Brain microvascular endothelial cell (primary cell): Measurements from ENCODE around the gene GTF2B.
A peak's percentile ranks its signal among the peaks of the same experiment; 100 is the strongest.

Experiments used
- DNase-seq: peaks from one replicate; pipeline ENCODE4 v3.0.0-alpha.2; 2020
- H3K27ac ChIP-seq: fragments of 250-450 bp; sonication (Bioruptor Pico); 2 replicates; pipeline ENCODE4 v1.5.1; 2020; ENCODE audit warnings: mild to moderate bottlenecking, moderate library complexity
- H3K27me3 ChIP-seq: fragments of 250-450 bp; sonication (Bioruptor Pico); replicated peaks from 2 replicates; pipeline ENCODE4 v1.5.1; 2020; ENCODE audit warnings: mild to moderate bottlenecking
- H3K36me3 ChIP-seq: fragments of 250-450 bp; sonication (Bioruptor Pico); replicated peaks from 2 replicates; pipeline ENCODE4 v1.5.1; 2020; ENCODE audit warnings: mild to moderate bottlenecking
- H3K4me3 ChIP-seq: 2 replicates; pipeline ENCODE4 v1.5.1; 2011; ENCODE audit warnings: low read depth, mild to moderate bottlenecking, control low read depth, low read length, moderate library complexity
- in situ Hi-C: cut with HindIII; loops from 2 replicates; pipeline ENCODE4 v1.10.0; 2017; ENCODE audit warnings: low sequenced_read_pairs, low pct_ligation_motif_present
- TF ChIP-seq, protein P1 (sequence below): IDR thresholded peaks from 2 replicates; pipeline ENCODE4 v1.5.1; 2011; ENCODE audit warnings: low read depth, mild to moderate bottlenecking, moderate library complexity, low read length, control low read depth, inconsistent platforms; ENCODE audit errors: missing control alignments

Gene GTF2B

DNA sequence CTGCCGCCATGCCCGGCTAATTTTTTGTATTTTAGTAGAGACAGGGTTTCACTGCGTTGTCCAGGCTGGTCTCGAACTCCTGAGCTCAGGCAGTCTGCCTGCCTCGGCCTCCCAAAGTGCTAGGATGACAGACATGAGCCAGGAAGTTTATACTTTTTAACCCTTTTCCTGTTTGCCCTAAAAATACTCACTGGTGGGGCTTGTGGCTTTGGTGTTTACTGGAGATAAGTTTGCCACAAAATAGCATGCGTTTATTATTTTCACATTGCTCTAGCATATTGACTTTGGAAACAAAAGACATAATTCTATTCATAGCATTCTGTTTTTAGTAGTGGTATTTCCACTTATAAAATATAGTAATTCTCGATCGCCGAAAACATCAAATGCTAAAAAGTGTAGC, 19.8 kb upstream of the GTF2B start:
- H3K27ac ChIP-seq = no peak overlapping the region
- DNase-seq = no peak
- in situ Hi-C loops = no loop called here
- H3K27me3 ChIP-seq = no peaks in the 10 kb centered on the region
- no peak overlapping the region for H3K4me3 ChIP-seq
- no peaks in the 10 kb centered on the region for H3K36me3 ChIP-seq
- TF ChIP-seq, protein P1, sequence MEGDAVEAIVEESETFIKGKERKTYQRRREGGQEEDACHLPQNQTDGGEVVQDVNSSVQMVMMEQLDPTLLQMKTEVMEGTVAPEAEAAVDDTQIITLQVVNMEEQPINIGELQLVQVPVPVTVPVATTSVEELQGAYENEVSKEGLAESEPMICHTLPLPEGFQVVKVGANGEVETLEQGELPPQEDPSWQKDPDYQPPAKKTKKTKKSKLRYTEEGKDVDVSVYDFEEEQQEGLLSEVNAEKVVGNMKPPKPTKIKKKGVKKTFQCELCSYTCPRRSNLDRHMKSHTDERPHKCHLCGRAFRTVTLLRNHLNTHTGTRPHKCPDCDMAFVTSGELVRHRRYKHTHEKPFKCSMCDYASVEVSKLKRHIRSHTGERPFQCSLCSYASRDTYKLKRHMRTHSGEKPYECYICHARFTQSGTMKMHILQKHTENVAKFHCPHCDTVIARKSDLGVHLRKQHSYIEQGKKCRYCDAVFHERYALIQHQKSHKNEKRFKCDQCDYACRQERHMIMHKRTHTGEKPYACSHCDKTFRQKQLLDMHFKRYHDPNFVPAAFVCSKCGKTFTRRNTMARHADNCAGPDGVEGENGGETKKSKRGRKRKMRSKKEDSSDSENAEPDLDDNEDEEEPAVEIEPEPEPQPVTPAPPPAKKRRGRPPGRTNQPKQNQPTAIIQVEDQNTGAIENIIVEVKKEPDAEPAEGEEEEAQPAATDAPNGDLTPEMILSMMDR = no peak

DNA sequence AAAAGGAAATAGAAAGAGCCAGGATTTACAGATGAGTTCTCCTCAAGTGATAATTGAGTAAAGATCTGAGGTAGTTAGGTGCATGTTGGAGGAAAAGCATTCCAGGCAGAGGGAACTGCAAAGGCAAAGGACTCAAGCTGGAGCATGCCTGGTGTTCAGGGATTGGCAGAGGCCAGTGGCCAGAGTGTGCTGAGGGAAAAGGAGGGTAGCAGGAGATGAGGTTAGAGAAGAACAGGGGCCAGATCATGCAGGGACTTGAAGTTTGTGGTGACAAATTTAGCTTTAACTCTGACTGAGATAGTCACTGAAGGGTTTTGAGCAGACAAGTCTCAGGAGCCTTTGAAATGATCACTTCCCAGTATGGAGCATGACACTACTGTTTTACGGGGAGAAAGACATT, 19.0 kb upstream of the GTF2B start:
- in situ Hi-C loops = no loop called here
- H3K36me3 ChIP-seq = no peaks in the 10 kb centered on the region
- no peaks in the 10 kb centered on the region for H3K27me3 ChIP-seq
- no peak overlapping the region for H3K27ac ChIP-seq
- DNase-seq = no peak
- no peak overlapping the region for H3K4me3 ChIP-seq
- TF ChIP-seq, protein P1 = no peak

DNA sequence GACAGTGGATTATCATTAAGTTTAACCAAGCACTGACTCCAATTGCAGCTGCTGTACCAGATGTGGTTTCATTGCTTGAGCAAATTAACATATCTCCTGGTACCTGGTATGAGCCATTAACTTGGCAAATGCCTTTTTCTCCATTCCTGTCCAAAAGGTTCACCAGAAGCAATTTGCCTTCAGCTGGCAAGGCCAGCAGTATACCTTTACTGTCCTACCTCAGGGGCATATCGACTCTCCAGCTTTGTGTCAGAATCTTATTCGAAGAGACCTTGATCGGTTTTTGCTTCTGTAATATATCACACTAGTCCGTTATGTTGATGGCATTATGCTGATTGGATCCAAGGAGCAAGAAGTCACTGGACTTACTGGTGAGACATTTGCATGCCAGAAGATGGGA, 9.5 kb upstream of the GTF2B start:
- in situ Hi-C loops = no loop called here
- no peaks in the 10 kb centered on the region for H3K36me3 ChIP-seq
- TF ChIP-seq, protein P1 = no peak
- H3K27me3 ChIP-seq = no peaks in the 10 kb centered on the region
- H3K4me3 ChIP-seq = no peak overlapping the region
- DNase-seq = no peak
- H3K27ac ChIP-seq = no peak overlapping the region

DNA sequence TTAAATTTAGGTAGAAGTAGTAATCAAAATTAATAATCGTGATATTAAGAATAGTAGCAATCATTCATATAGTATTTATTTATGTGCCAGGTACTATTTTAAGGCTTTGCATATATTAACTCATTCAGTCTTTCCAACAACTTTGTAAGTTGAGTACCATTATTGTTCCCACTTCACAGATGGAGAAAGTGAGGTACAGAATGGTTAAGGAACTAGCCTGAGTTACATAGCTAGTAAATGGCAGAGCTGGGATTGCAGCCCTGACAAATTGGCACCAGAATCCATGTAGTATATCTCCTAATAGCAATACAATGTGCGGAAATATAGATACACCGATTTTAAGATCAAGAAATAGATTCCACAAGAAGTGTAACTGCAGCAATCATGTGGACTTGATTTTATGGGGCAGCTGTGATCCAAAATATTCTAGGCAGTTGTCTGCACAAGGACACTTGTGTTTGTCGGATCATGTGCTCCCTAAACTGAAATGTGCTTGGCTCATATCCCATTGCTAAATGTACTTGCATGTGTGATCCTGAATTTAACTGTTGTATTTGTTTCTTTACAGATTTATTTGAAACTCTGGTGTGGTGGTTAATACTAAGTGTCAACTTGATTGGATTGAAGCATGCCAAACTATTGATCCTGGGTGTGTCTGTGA, 5.8 kb upstream of the GTF2B start:
- Histone ChIP-seq H3K27me3 (no peaks in the 10 kb centered on the region), H3K27ac (no peak overlapping the region), H3K4me3 (no peak overlapping the region), H3K36me3 (no peaks in the 10 kb centered on the region)
- in situ Hi-C loops = no loop called here
- DNase-seq = no peak
- TF ChIP-seq, protein P1 = no peak

DNA sequence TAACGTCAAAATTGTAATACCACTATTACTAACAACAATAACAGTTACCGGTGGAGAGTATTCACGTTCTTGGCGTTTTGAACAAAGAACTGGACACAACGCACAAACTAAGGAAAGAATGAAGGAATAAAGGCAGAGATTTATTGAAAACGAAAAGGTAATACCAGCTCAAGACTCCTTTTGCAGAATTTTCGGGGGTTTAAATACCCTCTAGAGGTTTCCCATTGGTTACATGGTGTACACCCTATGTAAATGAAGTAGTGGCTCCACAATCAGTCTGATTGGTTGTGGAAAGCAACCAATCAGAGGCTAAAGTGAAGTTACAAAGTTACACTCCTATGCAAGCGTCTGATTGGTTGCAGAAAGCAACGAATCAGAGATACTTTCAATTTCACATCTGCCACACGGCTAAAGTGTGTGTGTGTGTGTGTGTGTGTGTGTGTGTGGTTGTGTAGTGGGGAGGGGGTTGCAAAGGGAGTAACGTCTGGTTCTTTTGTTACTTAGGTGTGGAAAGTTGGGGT, 1.1 kb upstream of the GTF2B start:
- in situ Hi-C loops = no loop called here
- Histone ChIP-seq H3K27me3 (no peaks in the 10 kb centered on the region), H3K27ac (no peak overlapping the region), H3K4me3 (no peak overlapping the region), H3K36me3 (no peaks in the 10 kb centered on the region)
- TF ChIP-seq, protein P1 = no peak
- peak; percentile 31 for DNase-seq

DNA sequence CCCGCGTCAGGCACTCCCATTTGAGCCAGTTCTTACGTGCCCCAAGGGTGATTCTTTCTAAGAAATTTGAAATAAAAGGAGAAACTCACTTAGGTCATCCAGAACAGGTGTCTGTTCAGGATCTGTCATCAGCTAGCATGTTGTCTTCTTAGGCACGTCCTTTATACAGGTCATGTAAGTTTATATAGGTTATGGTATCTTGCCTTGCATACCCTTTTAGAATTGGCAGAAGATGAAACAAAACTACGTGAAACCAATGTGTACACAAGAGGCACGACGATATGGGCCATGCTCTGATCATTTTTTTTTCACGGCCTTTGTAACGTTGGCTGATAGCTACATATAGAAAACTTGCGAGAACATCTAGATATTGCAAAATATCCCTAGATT, 579 bp upstream of the GTF2B start:
- Histone ChIP-seq H3K36me3 (peaks cover 2% of the 10 kb centered on the region), H3K27me3 (no peaks in the 10 kb centered on the region), H3K27ac (peak overlapping the region; percentile 90), H3K4me3 (peak overlapping the region; percentile 81)
- TF ChIP-seq, protein P1 = no peak
- DNase-seq = no peak
- in situ Hi-C loops = no loop called here
